Activated CD8-positive, alpha-beta memory T cell treated with anti-CD3 and anti-CD28 coated beads for 48 hours (primary cell): ENCODE measurements around the gene UCHL5.

Source experiments
- DNase-seq, 3 experiments: peaks; one replicate each; pipeline ENCODE4 v3.0.0-alpha.2; 2020; ENCODE audit warnings: low read depth in 2 of 3, low spot score in 2 of 3

UCHL5 gene

GRCh38 chr1:192967901-192968300, 91.3 kb downstream of the UCHL5 start:
- DNase-seq: no peak

DNA sequence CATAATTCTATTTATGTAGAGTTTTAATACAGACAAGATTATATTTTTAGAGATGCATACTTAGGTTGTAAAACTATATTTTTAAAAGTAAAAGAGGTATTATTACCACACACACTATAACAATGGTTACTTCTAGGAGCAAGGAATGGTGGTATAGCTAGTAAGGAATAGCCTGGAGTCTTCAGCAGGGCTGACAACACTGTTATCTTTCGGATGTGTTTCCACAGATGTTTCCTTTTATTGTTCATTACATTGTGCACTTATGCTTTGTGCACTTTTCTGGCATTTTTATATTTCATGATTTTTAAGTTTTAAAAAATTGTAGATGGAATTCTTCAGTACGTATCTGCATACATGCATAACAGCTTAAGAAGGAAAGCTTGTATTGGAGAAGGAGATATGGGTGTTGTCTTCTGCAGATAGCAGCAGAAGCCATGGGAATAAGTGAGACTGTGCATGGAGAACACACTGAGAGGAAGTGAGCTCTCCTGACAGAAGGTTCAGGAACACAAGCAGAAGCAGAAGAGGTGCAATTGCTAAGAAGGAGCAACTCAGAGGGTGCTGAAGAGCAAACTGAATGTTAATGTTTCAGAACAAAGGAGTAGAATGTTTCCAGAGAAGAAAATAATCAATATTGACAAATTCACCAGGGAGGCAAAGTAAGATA, 91.8 kb downstream of the UCHL5 start:
- no peak for DNase-seq

- DNase-seq: no peak
Observed at GRCh38 chr1:192966073-192966472, 93.1 kb downstream of the UCHL5 start.

DNA sequence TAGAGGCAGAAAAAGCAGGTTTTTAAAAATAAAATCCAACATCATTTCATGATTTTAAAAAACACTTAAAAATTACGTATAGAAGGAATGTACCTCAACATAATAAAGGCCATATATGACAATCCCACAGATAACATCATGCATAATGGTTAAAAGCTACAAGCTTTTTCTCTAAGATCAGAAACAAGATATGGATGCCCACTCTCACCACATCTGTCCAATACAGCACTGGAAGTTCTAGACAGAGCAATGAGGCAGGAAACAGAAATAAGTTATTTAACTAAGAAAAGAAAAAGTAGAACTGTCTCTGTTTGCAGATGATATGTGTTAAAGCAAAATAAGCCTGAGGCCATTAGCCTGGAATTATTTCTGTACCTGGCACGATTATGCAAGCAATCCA, 96.3 kb downstream of the UCHL5 start:
- no peak for DNase-seq
